A204.1 (cell line): ENCODE measurements around the gene EPHB1.

ENCODE experiments used
- FAIRE-seq: peaks from 2 replicates; lab custom pipeline; 2012; peaks lifted over from hg19 to GRCh38; lab: Jason Lieb, UNC

Gene EPHB1

DNA sequence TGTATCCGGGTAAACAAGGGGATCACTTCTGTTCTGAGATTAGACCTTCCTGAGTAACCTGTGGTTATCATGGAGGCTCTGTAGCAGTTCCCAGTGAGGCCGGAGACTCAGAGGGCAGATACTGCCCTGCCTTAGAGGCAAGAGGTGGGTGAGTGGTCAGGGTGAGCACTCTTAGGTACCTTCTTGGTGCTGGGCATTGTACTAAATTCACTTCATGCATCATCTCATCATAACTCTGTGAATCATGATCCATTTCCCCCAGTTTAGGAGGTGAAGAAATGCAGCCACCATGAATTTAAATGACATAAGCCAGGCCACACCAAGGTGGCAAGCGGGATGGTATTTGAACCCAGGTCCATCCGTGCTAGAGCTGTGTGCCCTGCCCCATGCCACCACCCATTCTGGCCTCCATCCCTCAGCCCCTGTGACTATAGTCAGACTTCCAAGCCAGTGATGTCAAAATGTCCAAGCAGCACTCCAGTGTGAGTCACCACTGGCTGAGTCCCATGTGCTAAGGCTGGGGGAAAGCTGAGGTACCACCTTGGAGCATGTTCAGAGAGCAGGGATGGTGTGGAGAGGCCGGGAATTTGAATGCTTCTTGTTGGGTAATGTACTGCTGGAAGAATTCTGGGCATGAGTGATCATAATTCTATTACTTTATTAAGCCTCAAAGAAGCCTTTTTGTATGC lies 88.8 kb downstream of the EPHB1 start:
- no peak for FAIRE-seq

GRCh38 chr3:134885877-134886621 lies 91.0 kb downstream of the EPHB1 start:
- no peak for FAIRE-seq

- no peak for FAIRE-seq
These were observed 91.9 kb downstream of the EPHB1 start for GRCh38 chr3:134886991-134887390.

GRCh38 chr3:134887536-134887935 lies 92.5 kb downstream of the EPHB1 start:
- no peak for FAIRE-seq

GRCh38 chr3:134892326-134892725 lies 97.3 kb downstream of the EPHB1 start:
- no peak for FAIRE-seq

GRCh38 chr3:134892761-134893160 lies 97.7 kb downstream of the EPHB1 start:
- FAIRE-seq: no peak

- no peak for FAIRE-seq
These were observed 99.5 kb downstream of the EPHB1 start for GRCh38 chr3:134894533-134894932.

- no peak for FAIRE-seq
These were observed 100.1 kb downstream of the EPHB1 start for GRCh38 chr3:134895181-134895580.

DNA sequence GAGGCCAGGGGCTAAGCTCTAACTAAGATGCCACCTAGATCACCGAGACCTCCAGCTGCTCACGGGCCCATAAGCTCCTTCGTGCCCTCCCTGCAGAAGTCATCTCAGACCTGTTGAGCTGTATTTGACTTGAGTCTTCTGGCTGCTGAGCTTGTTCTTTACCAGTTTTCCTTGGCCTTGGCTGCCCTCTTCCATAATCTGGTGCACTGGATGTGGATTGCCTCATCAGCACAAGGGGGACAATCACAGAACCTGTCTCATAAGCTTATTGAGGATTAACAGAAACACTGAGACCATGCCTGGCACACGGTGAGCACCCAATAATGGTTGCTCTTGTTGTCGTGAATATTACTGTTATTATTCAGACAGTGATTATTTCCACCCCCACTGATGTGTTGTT lies 101.1 kb downstream of the EPHB1 start:
- FAIRE-seq: no peak

- FAIRE-seq: no peak
These were observed 101.6 kb downstream of the EPHB1 start for GRCh38 chr3:134896696-134897095.

- no peak for FAIRE-seq
These were observed 102.5 kb downstream of the EPHB1 start for GRCh38 chr3:134897391-134898141.

GRCh38 chr3:134898181-134898754 lies 103.2 kb downstream of the EPHB1 start:
- no peak for FAIRE-seq

- FAIRE-seq: no peak
These were observed 104.7 kb downstream of the EPHB1 start for GRCh38 chr3:134899786-134900185.

GRCh38 chr3:134900482-134900881 lies 105.4 kb downstream of the EPHB1 start:
- FAIRE-seq: no peak

DNA sequence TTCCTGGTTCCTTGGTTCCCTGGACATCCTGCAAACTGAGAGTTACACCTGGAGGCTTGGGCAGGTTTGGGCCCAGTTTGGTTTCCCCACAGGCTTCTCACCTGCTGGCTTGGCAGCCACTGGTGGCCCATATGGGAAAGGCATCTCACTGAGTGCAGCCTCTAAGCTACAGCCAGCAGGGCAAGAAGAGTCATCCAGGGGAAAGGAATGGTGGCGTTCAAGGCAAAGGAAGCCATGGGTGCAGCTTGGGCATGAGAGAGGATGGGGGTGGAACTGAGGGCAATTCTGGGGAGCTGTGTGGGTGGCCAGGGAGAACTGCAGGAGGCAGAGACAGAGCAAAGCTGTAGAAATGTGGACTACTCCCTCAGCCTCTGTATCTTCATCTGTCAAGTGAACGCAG lies 106.4 kb downstream of the EPHB1 start:
- no peak for FAIRE-seq

DNA sequence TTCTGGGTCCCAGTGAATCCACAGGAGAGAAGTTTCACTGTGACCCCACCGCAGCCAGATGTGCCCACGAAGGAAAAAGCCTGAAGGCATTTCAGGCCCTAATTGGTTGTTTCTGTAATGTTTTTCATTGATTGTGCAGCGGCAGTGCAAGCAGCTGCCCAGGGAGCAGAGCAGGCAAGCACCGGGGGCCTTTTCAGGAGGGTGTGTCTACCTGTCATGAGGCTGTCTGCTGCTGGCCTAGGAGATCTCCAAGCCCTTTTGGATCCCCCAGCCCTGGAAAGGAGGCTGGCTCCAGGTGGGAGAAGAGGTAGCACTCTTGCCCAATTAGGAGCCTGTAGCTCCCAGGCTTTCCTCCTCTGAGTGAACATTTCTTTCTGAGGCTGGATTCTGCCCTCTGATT lies 108.8 kb downstream of the EPHB1 start:
- no peak for FAIRE-seq

DNA sequence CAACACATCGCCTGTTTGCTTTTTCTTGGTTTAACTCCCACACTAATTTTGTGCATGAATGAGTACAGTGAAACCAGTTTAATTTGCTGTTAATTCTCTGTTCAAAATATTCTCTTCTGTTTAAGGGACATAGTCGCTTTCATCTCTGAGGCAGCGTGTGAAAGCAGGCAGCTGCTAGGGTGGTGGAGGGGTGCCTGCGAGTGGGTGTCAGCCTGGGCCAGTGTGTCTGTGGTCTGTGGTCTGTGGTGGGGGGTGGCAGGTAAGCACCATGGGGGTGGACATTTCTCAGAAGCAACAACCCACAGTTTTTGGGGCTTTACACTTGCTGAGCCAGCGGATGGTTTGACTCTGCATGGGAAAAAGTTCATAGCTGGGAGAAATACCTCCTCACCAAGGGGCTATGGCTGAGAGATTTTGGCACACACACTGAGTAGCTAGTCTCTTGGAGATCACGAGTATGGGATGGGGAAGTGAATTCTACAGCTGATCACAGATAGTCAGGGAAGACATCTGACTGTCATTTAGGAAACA lies 109.2 kb downstream of the EPHB1 start:
- FAIRE-seq: no peak

- FAIRE-seq: no peak
These were observed 110.0 kb downstream of the EPHB1 start for GRCh38 chr3:134904776-134905646.

- no peak for FAIRE-seq
These were observed 110.5 kb downstream of the EPHB1 start for GRCh38 chr3:134905647-134905935.

DNA sequence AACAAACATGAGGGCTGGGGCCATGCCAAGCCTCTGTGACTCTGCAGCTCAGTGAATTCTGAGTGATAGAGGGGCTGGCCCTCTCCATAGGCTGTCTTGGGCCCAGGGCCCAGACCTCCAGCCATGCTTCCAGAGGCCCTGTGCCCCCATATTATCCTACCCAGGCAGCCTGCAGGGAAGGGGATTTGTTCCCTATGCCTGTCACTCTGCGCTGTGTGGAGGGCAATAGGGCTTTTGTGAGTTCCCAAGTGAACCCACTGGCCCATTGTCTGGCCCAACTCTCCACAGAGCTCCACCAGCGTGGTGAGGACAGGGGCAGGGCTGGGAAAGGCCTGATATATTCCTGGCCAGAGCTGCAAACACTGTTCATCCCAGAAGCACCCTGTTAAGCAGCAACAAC lies 113.2 kb downstream of the EPHB1 start:
- FAIRE-seq: no peak

DNA sequence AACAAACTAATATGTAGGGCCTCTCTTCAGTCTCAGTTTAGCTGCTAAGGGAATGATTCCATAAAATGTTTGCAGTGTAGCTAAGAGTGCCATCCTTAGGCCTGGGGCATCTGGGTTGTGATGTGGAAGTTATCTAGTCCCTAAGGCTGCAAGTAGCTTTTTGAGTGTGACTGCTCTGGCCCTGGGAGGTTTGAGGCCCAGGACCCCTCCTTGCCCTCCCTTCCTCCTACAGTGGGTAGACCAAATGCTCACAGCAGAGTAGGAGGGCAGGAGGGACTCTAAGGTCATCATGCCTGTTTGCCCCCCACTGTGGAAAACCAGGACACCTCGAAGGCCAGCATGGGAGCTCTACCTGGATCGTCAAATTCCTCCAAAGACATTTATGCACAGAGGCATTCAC lies 115.0 kb downstream of the EPHB1 start:
- FAIRE-seq: no peak
